HG02970 (cell line): ENCODE measurements around the gene TRPC3.

Source experiments
- ATAC-seq: cut with Tn5 transposase; IDR thresholded peaks from one replicate; pipeline ENCODE4 v1.9.1; 2021; ENCODE audit warnings: mild to moderate bottlenecking, moderate library complexity, moderate number of reproducible peaks; ENCODE audit not compliant: unreplicated experiment, low FRiP score

Gene TRPC3

GRCh38 chr4:121951521-121952110, at the start of gene TRPC3:
TSS of gene TRPC3 (minus strand) at chr4:121952060. CDS start at chr4:121951680, 380 bp downstream.
- no peak for ATAC-seq

- no peak for ATAC-seq
Observed at GRCh38 chr4:122000849-122001248, 49.0 kb upstream of the TRPC3 start.

- ATAC-seq = no peak
Observed at GRCh38 chr4:121998024-121998423, 46.2 kb upstream of the TRPC3 start.

GRCh38 chr4:121995790-121996537, 44.1 kb upstream of the TRPC3 start:
- no peak for ATAC-seq

- no peak for ATAC-seq
Observed at GRCh38 chr4:121991968-121992367, 40.1 kb upstream of the TRPC3 start.

- no peak for ATAC-seq
Observed at GRCh38 chr4:121990489-121990888, 38.6 kb upstream of the TRPC3 start.

- no peak for ATAC-seq
Observed at GRCh38 chr4:121989715-121990114, 37.9 kb upstream of the TRPC3 start.

- no peak for ATAC-seq
Observed at GRCh38 chr4:121988950-121989349, 37.1 kb upstream of the TRPC3 start.

- no peak for ATAC-seq
Observed at GRCh38 chr4:121980643-121981042, 28.8 kb upstream of the TRPC3 start.

- peak; percentile 43 for ATAC-seq
Observed at GRCh38 chr4:121978172-121978516, 26.3 kb upstream of the TRPC3 start.

GRCh38 chr4:121977251-121978171, 25.7 kb upstream of the TRPC3 start:
- peak; percentile 81 for ATAC-seq

GRCh38 chr4:121975784-121976183, 23.9 kb upstream of the TRPC3 start:
- no peak for ATAC-seq

- no peak for ATAC-seq
Observed at GRCh38 chr4:121973816-121974215, 22.0 kb upstream of the TRPC3 start.

GRCh38 chr4:121968859-121969258, 17.0 kb upstream of the TRPC3 start:
- ATAC-seq = no peak

- no peak for ATAC-seq
Observed at GRCh38 chr4:121964958-121965357, 13.1 kb upstream of the TRPC3 start.

GRCh38 chr4:121960818-121961217, 9.0 kb upstream of the TRPC3 start:
- no peak for ATAC-seq

- no peak for ATAC-seq
Observed at GRCh38 chr4:121958777-121959176, 6.9 kb upstream of the TRPC3 start.

- ATAC-seq = no peak
Observed at GRCh38 chr4:121957266-121957665, 5.4 kb upstream of the TRPC3 start.

GRCh38 chr4:121953860-121954259, 2.0 kb upstream of the TRPC3 start:
- no peak for ATAC-seq

GRCh38 chr4:121952290-121952689, 430 bp upstream of the TRPC3 start:
- no peak for ATAC-seq
